TTC549 (cell line): ENCODE data around the gene CAMK2N1.
"Not testable (repeated sequence)": the region's sequence is repeated elsewhere in the genome, so short reads cannot be mapped to it uniquely, and the experiment has no call there.

ENCODE experiments used
- FAIRE-seq: peaks from 2 replicates; lab custom pipeline; 2012; peaks lifted over from hg19 to GRCh38; lab: Jason Lieb, UNC

The CAMK2N1 gene

GRCh38 chr1:20485527-20486456, at the start of gene CAMK2N1:
Gene CAMK2N1, minus strand, starts transcription at chr1:20486210. Its CDS starts 831 bp downstream, at chr1:20485379.
- no peak for FAIRE-seq

- FAIRE-seq = no peak
Observed at GRCh38 chr1:20534659-20535417, 48.8 kb upstream of the CAMK2N1 start.

DNA sequence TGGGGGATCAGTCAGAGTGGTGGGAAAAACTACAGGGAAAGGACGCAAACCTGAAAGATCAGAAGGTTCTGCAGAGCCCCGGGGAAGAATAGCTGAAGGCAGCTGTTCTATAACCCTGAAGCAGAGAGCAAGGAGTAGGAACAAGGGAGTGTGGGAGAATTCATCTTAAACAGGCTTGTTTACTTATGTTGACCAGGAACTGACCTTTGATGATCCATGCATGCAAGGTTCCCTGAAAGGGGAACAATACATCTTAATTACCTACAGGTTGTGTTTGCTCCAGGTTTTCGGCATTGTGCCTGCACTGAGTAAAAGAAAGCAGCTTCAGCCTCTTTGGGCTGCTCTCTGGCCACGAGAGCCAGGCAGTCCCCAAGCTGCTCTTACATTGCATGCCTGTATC, 47.6 kb upstream of the CAMK2N1 start:
- FAIRE-seq = no peak

- no peak for FAIRE-seq
Observed at GRCh38 chr1:20530901-20531300, 44.9 kb upstream of the CAMK2N1 start.

- no peak for FAIRE-seq
Observed at GRCh38 chr1:20530306-20530705, 44.3 kb upstream of the CAMK2N1 start.

DNA sequence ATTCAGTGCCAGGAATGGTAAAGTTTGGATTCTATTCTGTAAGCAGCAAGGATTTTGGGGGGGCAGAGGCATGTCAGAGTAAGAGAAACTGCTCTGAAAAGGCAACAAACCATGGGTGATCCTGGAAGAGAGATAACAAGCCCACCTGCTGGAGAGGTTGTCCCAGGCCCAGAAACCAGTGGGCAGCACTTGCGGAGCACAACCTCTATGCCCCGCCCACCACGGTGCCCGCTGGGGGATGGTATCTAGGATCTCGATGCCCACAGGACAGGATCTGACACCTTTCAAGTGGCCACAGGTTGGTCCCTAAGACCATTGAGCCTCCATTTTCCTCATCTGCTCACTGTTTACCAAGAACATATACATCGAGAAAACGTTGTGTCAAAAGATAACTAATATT, 42.2 kb upstream of the CAMK2N1 start:
- FAIRE-seq = no peak

DNA sequence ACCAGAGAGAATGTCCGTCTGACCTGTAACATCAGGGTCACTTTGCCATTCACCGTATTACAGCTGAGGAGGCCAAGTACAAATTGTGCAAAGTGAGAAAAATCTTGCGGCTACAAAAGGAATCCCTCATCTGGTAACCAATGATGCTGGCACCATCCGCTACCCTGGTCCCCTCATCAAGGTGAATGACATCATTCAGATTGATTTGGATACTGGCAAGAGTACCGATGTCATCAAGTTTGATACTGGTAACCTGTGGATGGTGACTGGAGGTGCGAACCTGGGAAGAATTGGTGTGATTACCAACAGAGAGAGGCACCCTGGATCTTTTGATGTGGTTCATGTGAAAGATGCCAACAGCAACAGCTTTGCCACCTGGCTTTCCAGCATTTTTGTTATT, 40.3 kb upstream of the CAMK2N1 start:
- FAIRE-seq = no peak

GRCh38 chr1:20521960-20522861, 36.2 kb upstream of the CAMK2N1 start:
- peak; percentile 70 for FAIRE-seq

DNA sequence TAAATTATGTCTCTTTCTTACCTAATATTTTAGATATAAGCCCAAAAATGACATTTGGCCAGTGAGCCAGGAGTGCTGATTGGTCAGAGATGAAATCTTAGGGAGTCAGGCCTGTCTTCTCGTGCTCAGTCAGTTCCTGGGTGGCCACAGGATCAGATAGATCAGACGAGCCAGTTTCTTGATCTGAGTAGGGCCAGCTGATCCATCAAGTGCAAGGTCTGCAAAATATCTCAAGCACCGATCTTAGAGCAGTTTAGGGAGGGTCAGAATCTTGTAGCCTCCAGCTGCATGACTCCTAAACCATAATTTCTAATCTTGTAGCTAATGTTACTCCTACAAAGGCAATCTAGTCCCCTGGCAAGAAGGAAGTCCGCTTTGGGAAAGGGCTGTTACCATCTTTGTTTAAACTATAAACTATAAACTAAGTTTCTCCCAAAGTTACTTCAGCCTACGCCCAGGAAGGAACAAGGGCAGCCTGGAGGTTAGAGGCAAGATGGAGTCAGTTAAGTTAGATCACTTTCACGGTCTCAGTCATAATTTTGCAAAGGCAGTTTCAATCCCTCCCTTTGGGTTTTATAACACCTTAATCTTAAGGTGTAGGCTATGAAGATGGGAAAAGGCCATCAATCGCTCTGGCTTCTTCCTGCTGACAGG, 33.7 kb upstream of the CAMK2N1 start:
- FAIRE-seq = not testable (repeated sequence)

DNA sequence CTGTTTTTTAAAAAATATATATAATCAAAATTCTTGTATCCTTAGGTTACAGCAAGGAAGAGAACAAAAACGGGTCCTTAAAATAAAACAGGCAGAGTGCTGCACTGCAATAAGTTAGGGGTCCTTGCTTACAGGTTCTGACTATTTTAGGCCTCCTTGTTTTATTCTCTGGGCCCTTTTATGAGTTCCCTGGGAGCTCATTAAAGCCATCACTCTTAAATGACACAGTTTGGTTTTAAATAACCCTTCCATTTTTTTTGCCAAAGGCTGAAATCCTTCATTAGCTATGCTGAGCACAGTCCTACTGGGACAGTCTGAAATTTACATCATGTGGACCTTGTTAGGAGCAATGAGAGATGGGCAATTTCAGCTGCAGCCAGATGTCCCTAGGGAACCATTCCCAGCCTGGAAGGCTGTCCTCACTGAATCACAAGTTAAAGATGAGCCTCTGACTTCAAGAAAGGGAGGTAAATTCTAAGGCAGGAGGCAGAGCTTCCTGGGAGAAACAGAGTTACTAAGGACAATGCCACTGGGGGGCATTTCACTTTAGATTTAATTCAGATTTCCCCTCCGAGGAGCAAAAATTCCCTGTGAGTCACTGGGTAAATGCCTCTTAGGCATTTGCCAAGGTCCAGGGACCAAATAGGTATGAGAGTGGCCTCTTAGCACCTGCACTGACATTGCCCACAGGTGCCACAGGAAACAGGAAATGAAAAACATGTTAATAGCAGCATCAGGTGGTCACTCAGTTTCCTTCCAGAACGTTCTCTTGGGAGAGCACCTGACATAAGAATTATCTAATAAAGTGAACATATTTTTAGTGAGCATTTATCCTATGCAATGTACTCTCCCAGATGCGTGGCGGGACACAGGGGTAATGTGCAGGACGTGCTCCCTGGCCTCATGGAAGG, 25.8 kb upstream of the CAMK2N1 start:
- FAIRE-seq = no peak

DNA sequence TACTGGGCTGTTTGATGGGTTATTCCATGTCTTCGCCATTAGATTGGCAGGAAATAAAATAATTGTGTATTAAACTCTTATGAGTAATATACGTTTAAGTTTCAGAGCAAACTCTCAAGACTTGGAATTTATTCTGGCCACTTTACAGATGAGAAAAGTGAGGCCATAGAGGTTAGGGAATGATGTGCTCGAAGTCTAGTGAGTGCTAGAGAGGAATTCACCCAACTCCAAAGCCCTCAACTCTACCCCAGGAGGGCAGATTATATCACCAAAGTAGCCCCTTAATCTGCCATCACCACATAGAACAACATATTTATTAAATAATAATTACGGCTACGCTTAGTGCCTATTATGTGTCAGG, 22.4 kb upstream of the CAMK2N1 start:
- FAIRE-seq = no peak

DNA sequence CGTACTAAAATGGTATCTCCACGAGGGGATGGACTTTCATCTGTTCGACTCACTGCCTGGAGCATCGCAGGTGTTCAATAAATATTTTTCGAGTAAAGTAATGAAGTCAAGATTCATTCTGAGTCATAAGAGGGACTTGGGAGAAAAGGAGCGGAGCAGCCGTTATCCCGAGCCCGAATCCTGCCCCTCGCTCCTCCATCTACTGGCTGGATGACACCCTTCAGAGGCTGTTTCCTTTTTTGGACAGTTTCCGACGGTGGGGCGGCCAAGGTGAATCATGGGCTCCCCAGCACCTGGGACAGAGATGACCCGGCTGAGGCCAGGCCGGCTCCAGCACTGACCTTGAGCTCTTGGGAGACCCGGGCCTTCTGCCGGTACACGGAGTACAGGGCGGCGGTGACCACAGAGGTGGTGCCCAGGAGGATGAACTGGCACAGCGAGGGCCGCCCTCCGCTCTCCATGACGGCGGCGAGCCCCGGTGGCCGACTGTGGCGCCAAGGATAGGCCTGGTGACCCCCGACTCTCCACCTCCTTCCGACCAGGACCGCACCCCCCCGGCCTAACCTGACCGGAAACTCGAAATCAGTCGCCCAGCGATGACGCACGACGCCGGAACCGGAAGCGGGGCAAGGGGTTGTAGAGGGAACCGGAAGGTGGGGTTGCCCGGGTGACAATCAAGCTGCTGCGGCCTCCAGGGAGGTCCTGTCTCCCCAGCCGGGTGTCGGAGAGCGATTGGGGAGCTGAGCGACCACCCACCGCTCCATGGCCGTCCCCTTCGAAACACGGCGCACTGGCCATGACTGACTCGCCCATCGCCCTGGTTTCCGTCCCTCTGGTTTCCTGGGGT, 21.8 kb upstream of the CAMK2N1 start, which contains the start of gene MUL1:
TSS of gene MUL1 (minus strand) at position 588 of the 847 bp plus-strand sequence. CDS start at position 461, 127 bp downstream.
- no peak for FAIRE-seq

DNA sequence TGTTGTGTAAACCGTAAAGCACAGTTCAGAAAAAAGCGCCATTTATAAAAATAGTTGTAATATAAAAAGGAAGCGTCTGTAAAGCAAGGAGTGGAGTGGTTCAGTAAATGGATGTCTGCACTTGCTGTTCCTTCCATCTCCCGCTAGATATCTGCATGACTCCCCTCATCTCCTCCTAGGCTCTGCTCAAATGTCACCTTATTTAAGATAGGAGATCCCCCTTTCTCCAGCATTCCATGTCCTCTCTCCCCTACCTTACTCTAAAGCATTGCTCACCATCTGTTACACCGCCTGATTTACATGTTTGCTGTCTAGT, 21.2 kb upstream of the CAMK2N1 start:
- no peak for FAIRE-seq

DNA sequence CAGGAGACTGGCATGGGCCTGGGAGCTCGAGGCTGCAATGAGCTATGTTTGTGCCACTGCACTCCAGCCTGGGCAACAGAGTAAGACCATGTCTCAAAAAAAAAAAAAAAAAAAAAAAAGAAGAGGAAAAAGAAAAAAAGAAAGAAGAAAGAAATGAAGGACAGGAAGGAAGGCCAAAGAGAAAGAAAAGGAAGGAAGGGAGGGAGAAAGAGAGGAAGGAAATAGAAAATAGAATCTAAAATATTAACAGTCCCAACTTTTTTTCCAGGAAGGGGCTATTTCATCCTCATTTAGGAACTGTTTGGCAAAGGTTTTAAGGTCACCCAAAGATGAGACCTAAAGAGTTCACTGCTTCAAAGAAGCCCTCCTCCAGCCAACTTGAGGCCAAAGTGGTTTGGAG, 19.5 kb upstream of the CAMK2N1 start:
- no peak for FAIRE-seq

DNA sequence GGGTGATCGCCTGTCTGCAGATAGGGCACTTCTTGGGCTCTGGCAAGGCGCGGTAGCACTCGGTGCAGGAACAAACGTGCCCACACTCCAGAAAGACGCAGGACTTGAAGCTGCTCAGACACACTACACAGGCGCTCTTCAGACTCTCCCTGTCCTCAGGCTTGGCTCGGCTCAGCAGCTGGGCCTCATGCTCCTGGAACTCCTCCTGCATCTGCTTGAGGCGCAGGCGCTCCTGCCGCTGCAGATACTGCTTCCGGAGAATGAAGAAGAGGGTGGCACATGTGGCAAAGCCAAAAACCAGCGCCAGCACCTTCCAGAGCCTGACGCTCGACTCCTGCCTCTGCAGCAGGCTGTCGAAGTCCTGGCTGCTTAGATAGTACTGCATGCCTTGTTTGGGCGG, 14.7 kb upstream of the CAMK2N1 start:
- FAIRE-seq = no peak

GRCh38 chr1:20499718-20500117, 13.7 kb upstream of the CAMK2N1 start:
- no peak for FAIRE-seq

- no peak for FAIRE-seq
Observed at GRCh38 chr1:20499105-20499504, 13.1 kb upstream of the CAMK2N1 start.

DNA sequence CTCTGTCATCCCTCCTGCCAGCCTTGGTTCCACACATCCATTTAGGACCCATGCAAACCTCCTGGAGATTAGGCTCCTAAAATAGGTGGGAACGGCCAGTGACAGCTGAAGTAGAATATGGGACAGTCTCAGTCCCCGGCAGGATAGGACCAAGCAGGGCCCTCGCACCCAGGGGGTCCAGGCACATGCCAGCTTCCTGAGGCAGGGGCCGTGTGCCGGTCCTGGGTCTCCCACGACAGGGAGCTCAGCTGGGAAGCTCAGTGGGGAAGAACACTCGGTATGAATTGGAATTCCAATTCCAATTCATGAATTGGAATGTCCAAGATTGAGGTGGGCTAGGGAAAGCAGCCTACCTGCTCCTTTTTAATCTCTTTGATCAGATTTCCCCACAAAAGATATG, 12.1 kb upstream of the CAMK2N1 start:
- no peak for FAIRE-seq

DNA sequence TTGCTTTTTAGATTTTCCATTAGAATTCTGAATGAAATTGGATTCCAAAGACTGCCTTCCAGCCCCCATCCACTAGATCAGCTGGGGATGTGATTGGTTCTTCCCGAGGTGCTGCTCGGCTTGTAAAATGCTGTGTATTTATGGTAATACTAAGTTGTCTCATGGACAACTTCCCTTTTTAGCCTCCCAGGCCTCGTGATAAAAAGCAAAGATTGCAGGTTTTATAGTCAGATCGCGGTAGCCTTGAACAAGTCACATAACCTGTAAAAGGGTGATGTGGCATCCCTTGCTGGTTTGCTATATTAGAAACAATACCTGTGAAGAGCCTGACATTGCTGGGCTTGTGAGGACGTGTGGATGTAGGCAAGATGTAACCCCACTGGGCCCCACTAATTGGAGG, 11.5 kb upstream of the CAMK2N1 start:
- no peak for FAIRE-seq
